OCI-LY1 (cell line): ENCODE measurements around the gene CASP10.

Source experiments
- H2AFZ ChIP-seq: fragments of 200-600 bp; sonication (generic), shearing (Covaris generic); 2 replicates; pipeline ENCODE4 v1.6.0; 2014; ENCODE audit warnings: antibody characterized with exemption, mild to moderate bottlenecking, low read length
- H3F3A ChIP-seq: fragments of 200-600 bp; sonication (generic), shearing (Covaris generic); 2 replicates; pipeline ENCODE4 v1.6.0; 2014; ENCODE audit warnings: mild to moderate bottlenecking, antibody characterized with exemption, low read length, moderate library complexity; ENCODE audit not compliant: insufficient read depth
- H3K27ac ChIP-seq: fragments of 200-600 bp; sonication (generic); 2 replicates; pipeline ENCODE4 v1.5.1; 2014; ENCODE audit warnings: low read length, mixed run types, mild to moderate bottlenecking, low read depth; ENCODE audit not compliant: poor library complexity, severe bottlenecking
- H3K27me3 ChIP-seq: fragments of 200-600 bp; sonication (generic); 2 replicates; pipeline ENCODE4 v1.6.0; 2014; ENCODE audit warnings: antibody characterized with exemption, mild to moderate bottlenecking, low read length, moderate library complexity; ENCODE audit not compliant: insufficient read depth
- H3K36me3 ChIP-seq: fragments of 200-600 bp; sonication (generic); 2 replicates; pipeline ENCODE4 v1.6.1; 2014; ENCODE audit warnings: mild to moderate bottlenecking, antibody characterized with exemption, low read length, moderate library complexity, mixed read lengths; ENCODE audit not compliant: insufficient read depth
- H3K4me1 ChIP-seq: fragments of 200-600 bp; sonication (generic); 2 replicates; pipeline ENCODE4 v1.5.1; 2014; ENCODE audit warnings: mild to moderate bottlenecking, low read length, moderate library complexity; ENCODE audit not compliant: insufficient read depth, severe bottlenecking
- H3K4me2 ChIP-seq: fragments of 200-600 bp; sonication (generic), shearing (Covaris generic); 2 replicates; pipeline ENCODE4 v1.6.1; 2014; ENCODE audit warnings: low read length
- H3K4me3 ChIP-seq: fragments of 200-600 bp; sonication (generic); 2 replicates; pipeline ENCODE4 v1.5.1; 2014; ENCODE audit warnings: low read length, low read depth, mild to moderate bottlenecking, mixed read lengths; ENCODE audit not compliant: poor library complexity, severe bottlenecking
- H3K79me2 ChIP-seq: fragments of 200-600 bp; shearing (Covaris generic); 2 replicates; pipeline ENCODE4 v1.6.1; 2016; ENCODE audit warnings: mixed run types, low read length, mixed read lengths; ENCODE audit not compliant: insufficient read depth
- H3K9ac ChIP-seq: fragments of 200-600 bp; sonication (generic), shearing (Covaris generic); 2 replicates; pipeline ENCODE4 v1.6.1; 2014; ENCODE audit warnings: mild to moderate bottlenecking, low read length, mixed read lengths
- H3K9me2 ChIP-seq: fragments of 200-600 bp; sonication (generic), shearing (Covaris generic); 2 replicates; pipeline ENCODE4 v1.6.1; 2014; ENCODE audit warnings: low read depth, mild to moderate bottlenecking, low read length, mixed read lengths
- H3K9me3 ChIP-seq: fragments of 200-600 bp; shearing (Covaris generic); 2 replicates; pipeline ENCODE4 v1.6.1; 2014; ENCODE audit warnings: low read length, mixed read lengths
- H4K20me1 ChIP-seq: fragments of 200-600 bp; sonication (generic), shearing (Covaris generic); 2 replicates; pipeline ENCODE4 v1.6.0; 2016; ENCODE audit warnings: mild to moderate bottlenecking, low read length; ENCODE audit not compliant: insufficient read depth
- CTCF ChIP-seq: fragments of 200-600 bp; sonication (generic), shearing (Covaris generic); IDR thresholded peaks from 2 replicates; pipeline ENCODE4 v1.5.1; 2017; ENCODE audit warnings: mild to moderate bottlenecking, antibody characterized with exemption, low read length, moderate library complexity, mixed read lengths
- EZH2 ChIP-seq: fragments of 200-600 bp; sonication (generic), shearing (Covaris generic); IDR thresholded peaks from 2 replicates; pipeline ENCODE4 v1.8.0; 2017; ENCODE audit warnings: borderline replicate concordance, mixed run types, mild to moderate bottlenecking, antibody characterized with exemption, low read length, moderate library complexity, mixed read lengths

Gene CASP10

DNA sequence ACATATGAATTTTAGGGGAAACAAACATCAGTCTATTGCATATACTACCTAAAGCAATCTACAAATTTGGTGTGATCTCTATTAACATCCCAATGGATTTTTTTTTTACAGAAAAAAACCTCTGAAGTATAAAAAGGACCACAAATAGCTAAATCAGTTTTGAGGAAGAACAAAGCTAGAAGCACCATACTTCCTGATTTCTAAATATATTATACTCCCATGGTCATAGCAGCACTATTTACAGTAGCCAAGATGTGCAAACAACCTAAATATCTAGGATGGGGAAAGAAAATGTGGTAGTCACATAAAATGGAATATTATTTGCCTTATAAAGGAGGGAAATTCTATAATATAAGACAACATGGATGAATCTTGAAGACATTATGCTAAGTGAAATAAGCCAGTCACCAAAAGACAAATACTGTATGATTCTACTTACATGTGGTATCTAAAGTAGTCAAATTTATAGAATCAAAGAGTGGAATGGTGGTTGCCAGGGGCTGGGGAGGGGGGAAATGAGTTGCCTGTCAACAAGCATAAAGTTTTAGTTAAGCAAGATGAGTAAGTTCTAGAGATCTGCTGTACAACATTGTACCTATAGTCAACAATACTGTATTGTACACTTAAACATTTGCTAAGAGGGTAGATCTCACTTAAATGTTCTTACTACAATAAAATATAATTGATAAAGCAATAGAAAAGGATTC lies 59.8 kb downstream of the CASP10 start:
- no peak overlapping the region for H3K27ac ChIP-seq
- H3K79me2 ChIP-seq: no peaks in the 10 kb centered on the region
- no peak overlapping the region for H3K4me3 ChIP-seq

DNA sequence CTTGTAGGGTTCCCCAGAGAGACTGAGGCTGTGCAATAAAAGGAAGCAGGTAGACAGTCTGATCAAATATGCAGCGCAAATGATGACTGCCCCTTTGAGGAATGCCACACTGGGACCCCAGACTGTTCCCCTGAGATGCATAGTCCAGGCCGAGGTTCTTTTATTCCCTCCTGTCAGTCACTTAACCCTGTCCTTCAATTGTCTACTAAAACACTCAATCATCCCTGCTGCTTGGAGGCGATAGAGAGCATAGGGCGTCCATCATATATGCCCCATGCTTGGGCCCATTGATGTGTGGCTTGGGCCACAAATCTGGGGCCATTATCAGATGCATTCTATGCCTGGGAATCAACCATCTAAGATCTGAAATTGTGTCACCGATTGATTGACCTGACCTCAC lies 61.9 kb downstream of the CASP10 start:
- H3F3A ChIP-seq: no peaks in the 10 kb centered on the region
- H3K27ac ChIP-seq: no peak overlapping the region
- H3K27me3 ChIP-seq: no peaks in the 10 kb centered on the region
- H4K20me1 ChIP-seq: no peaks in the 10 kb centered on the region
- H2AFZ ChIP-seq: no peak overlapping the region
- H3K4me2 ChIP-seq: no peak overlapping the region
- no peaks in the 10 kb centered on the region for H3K79me2 ChIP-seq
- peaks cover 10% of the 10 kb centered on the region for H3K9me3 ChIP-seq
- H3K9ac ChIP-seq: no peak overlapping the region
- no peaks in the 10 kb centered on the region for H3K4me1 ChIP-seq
- no peak for TF ChIP-seq EZH2
- 0 out of 2 replicates have a peak, but pooled peaks have one; percentile 22 for TF ChIP-seq CTCF
- no peak overlapping the region for H3K4me3 ChIP-seq
- peaks cover 26% of the 10 kb centered on the region for H3K36me3 ChIP-seq
- H3K9me2 ChIP-seq: no peaks in the 10 kb centered on the region

More for the DNA sequence above, 59.8 kb downstream of the CASP10 start:
- Histone ChIP-seq H3F3A (no peaks in the 10 kb centered on the region), H3K4me1 (peaks cover 2% of the 10 kb centered on the region), H2AFZ (no peak overlapping the region), H4K20me1 (no peaks in the 10 kb centered on the region), H3K27me3 (no peaks in the 10 kb centered on the region), H3K9me2 (no peaks in the 10 kb centered on the region), H3K9me3 (peaks cover 10% of the 10 kb centered on the region), H3K4me2 (no peak overlapping the region), H3K36me3 (peaks cover 40% of the 10 kb centered on the region), H3K9ac (no peak overlapping the region)
- no peak for TF ChIP-seq CTCF

- Histone ChIP-seq H3K27me3 (no peaks in the 10 kb centered on the region), H3K4me1 (no peaks in the 10 kb centered on the region), H3K9me3 (peaks cover 6% of the 10 kb centered on the region), H3K27ac (no peak overlapping the region), H3K4me2 (no peak overlapping the region), H3K36me3 (peaks cover 25% of the 10 kb centered on the region), H4K20me1 (no peaks in the 10 kb centered on the region), H3K4me3 (no peak overlapping the region), H2AFZ (no peak overlapping the region), H3K9ac (no peak overlapping the region), H3K9me2 (no peaks in the 10 kb centered on the region), H3K79me2 (no peaks in the 10 kb centered on the region), H3F3A (no peaks in the 10 kb centered on the region)
- TF ChIP-seq CTCF (no peak), EZH2 (no peak)
Measured at GRCh38 chr2:201246280-201246679, 63.3 kb downstream of the CASP10 start.
